ENCODE results near the gene HPS4. TPM values are rescaled to one million over a fixed set of nuclear protein-coding genes. Genes with fewer than 3 reads are reported as not detected.

HPS4 gene
- total RNA-seq, 1 experiment from 2014 or later = 26.2 TPM

- CTCF ChIA-PET = no interaction called here
Measured at GRCh38 chr22:26489447-26490036, 6.0 kb upstream of the HPS4 start.

GRCh38 chr22:26487996-26488395 lies 4.4 kb upstream of the HPS4 start:
- intact Hi-C loops (cut with micrococcal nuclease; ENCODE audit: unreplicated experiment) (no loop called here), in situ Hi-C loops (cut with HindIII; ENCODE audit: low pct_unique_long_range_greater_than_20kb, low sequenced_read_pairs) (no loop called here)
- no peak for ATAC-seq
- no peak for DNase-seq (ENCODE audit: low read depth, low spot score)
- no peaks in the 10 kb centered on the region for H3K27me3 ChIP-seq (ENCODE audit: control insufficient read depth, insufficient read depth, low read length)
- H3K4me3 ChIP-seq (ENCODE audit: low read depth in 2 of 2, low read length in 2 of 2) = no peak overlapping the region
- H3K9me3 ChIP-seq (ENCODE audit: control insufficient read depth, insufficient read depth, low read depth, low read length) = no peaks in the 10 kb centered on the region
- no peak overlapping the region for H3K27ac ChIP-seq (ENCODE audit: low read length)
- ChIA-PET POLR2A (no interaction called here), CTCF (no interaction called here)
- TF ChIP-seq REST (IDR thresholded peaks at IDR 0.05; ENCODE audit: insufficient read depth in 1 of 2, low read depth in 2 of 2, low read length in 1 of 2) = no peak
- TF ChIP-seq SIN3A (IDR thresholded peaks at IDR 0.05; ENCODE audit: borderline replicate concordance, insufficient read depth, low read depth, low read length) = no peak
- TF ChIP-seq CTCF (IDR thresholded peaks at IDR 0.05) = no peak
- no peak for TF ChIP-seq TCF7L2 (IDR thresholded peaks at IDR 0.05; ENCODE audit: low read depth, low read length)
- no peak for TF ChIP-seq POLR2AphosphoS5 (IDR thresholded peaks at IDR 0.05; ENCODE audit: low read depth, low read length)
- peaks cover 10% of the 10 kb centered on the region for H3K36me3 ChIP-seq (ENCODE audit: control insufficient read depth, insufficient read depth, low read length)
- H3K4me1 ChIP-seq (ENCODE audit: control insufficient read depth, insufficient read depth, low read length) = peaks cover 3% of the 10 kb centered on the region; the same call in 1 of the 2 replicates
- no TSS peak for BruUV-seq (replicated peaks)

More at GRCh38 chr22:26489447-26490036, 6.0 kb upstream of the HPS4 start:
- ATAC-seq = no peak
- no peaks in the 10 kb centered on the region for H3K27me3 ChIP-seq (ENCODE audit: control insufficient read depth, insufficient read depth, low read length)
- in situ Hi-C loops (cut with HindIII; ENCODE audit: low pct_unique_long_range_greater_than_20kb, low sequenced_read_pairs) = no loop called here
- TF ChIP-seq POLR2AphosphoS5 (IDR thresholded peaks at IDR 0.05; ENCODE audit: low read depth, low read length) (no peak), CTCF (IDR thresholded peaks at IDR 0.05) (no peak), SIN3A (IDR thresholded peaks at IDR 0.05; ENCODE audit: borderline replicate concordance, insufficient read depth, low read depth, low read length) (no peak), TCF7L2 (IDR thresholded peaks at IDR 0.05; ENCODE audit: low read depth, low read length) (no peak), REST (IDR thresholded peaks at IDR 0.05; ENCODE audit: insufficient read depth in 1 of 2, low read depth in 2 of 2, low read length in 1 of 2) (no peak)
- peaks cover 15% of the 10 kb centered on the region for H3K36me3 ChIP-seq (ENCODE audit: control insufficient read depth, insufficient read depth, low read length)
- DNase-seq (ENCODE audit: low read depth, low spot score) = no peak
- H3K4me1 ChIP-seq (ENCODE audit: control insufficient read depth, insufficient read depth, low read length) = peaks cover 3% of the 10 kb centered on the region; the same call in 1 of the 2 replicates
- no peak overlapping the region for H3K27ac ChIP-seq (ENCODE audit: low read length)
- POLR2A ChIA-PET = no interaction called here
- no peaks in the 10 kb centered on the region for H3K9me3 ChIP-seq (ENCODE audit: control insufficient read depth, insufficient read depth, low read depth, low read length)
- BruUV-seq (replicated peaks) = no TSS peak
- no peak overlapping the region for H3K4me3 ChIP-seq (ENCODE audit: low read depth in 2 of 2, low read length in 2 of 2)
- intact Hi-C loops (cut with micrococcal nuclease; ENCODE audit: unreplicated experiment) = no loop called here

Measured in Panc1 (cell line).